Amygdala (tissue), 56 donors: ENCODE measurements around the gene COPS4.
"Not testable (repeated sequence)": the region's sequence is repeated elsewhere in the genome, so short reads cannot be mapped to it uniquely, and the experiment has no call there.

Source experiments
- DNase-seq, 56 donors: peaks; one replicate each; lab custom pipeline; 2025; lab: John Stamatoyannopoulos, UW

Gene COPS4

DNA sequence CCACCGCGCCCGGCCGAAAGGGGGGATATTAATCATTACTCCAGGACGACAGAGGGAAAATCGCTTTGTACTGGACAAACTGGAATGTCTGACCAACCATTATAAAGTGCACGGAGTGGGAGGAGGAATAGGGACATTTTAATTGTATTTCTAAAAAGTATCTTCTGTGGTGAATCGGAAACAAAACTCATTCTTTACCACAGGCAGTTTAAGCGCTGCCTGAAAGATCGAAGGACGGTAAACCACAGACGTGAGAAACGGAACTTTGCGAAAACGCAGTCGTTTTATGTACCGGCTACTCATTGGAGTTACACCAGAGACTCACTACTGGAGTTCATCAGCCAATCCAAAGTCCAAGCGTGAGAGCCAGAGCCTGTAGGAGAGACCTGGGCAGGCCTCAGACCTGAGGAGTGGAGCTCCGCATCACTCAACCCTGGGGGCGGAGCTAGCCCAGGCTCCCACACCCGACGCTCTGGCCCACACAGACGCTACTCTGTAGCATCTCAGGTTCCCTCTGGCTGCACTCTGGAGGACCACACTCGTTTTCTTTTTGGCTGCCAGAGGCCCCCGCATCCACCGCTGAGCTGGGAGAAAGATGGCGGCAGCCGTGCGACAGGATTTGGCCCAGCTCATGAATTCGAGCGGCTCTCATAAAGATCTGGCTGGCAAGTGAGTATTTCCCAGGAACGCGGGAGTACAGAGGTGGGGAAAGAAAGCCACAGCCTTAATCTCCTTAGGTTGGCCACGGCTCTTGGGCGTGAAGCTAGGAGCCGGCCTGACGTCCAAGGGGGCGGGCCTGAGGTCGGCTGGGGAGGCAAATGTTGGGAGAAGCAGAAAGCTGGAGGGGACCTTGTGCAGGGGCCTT, at the start of gene COPS4:
COPS4 (plus strand) TSS at position 554 of the 865 bp plus-strand sequence; CDS start at position 596, 42 bp downstream.
- DNase-seq, result peak; percentile 42 to 100 (median 97)

DNA sequence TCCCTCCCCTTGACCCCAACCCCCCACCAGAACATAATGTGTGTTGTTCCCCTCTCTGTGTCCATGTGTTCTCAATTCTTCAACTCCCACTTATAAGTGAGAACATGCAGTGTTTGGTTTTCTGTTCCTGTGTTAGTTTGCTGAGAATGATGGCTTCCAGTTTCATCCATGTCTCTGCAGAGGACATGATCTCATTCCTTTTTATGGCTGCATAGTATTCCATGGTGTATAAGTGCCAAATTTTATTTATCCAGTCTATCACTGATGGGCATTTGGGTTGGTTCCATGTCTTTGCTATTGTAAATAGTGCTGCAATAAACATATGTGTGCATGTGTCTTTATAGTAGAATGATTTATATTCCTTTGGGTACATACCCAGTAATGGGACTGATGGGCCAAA, 47.5 kb upstream of the COPS4 start:
- not testable (repeated sequence) for DNase-seq

DNA sequence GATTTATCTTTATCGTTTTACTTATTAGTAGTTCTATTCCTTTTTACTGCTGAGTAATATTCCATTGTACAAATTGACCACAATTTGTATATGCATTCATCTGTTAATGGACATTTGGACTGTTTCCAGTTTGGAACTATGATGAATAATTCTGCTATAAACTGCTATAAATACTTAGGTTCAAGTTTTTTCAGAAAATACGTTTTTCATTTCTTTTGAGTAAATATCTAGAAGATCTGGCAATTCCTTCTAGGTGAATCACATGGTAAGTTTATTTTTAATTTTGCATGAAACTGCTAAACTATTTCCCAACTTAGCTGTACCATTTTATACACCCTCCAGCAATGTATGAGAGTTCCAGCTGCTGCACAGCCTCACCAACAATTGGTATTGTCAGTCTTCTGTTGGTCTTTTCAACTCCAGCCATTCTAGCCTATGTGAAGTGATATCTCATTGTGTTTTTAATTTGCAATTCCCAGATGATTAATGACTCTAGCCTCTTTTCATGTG, 46.6 kb upstream of the COPS4 start:
- no peak for DNase-seq

DNA sequence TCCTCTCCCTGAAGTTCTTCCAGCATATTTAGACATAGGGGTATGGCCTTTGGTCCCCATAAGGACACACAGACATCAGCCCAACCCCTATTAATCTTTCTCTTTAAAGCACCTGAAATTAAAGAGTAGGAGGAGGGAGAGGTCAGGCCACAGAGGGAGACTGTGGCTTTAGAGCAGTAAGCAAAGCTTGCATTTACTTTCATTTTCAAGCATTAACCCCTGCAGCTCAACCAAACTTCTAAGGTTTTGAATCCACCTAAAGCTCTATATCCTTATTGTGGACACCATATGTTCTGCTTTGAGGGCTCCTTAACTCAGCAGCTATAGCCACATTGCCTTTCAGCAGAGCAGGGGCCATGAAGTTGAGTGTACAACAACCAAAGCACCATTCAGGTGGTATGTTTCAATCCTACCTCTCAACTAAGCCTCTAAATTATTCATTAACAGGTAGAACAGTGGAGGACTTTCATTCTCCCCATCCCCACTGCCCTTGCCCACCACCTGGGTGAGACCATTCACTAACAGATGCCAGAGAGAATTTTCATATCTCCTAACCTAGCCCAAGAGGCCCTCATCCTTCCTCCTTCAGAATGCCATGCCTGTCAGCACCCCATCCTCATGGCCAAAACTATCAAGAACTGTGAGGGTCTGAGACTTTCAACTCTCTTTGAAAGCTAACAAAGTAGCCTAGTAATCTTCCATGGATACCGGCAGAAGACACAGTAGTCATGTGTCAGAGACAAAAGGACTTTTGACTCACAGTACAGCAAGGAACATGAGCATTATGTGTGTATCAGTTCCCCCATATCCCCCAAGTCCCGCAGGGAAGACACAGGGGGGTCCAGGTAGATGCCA, 45.2 kb upstream of the COPS4 start:
- no peak for DNase-seq

DNA sequence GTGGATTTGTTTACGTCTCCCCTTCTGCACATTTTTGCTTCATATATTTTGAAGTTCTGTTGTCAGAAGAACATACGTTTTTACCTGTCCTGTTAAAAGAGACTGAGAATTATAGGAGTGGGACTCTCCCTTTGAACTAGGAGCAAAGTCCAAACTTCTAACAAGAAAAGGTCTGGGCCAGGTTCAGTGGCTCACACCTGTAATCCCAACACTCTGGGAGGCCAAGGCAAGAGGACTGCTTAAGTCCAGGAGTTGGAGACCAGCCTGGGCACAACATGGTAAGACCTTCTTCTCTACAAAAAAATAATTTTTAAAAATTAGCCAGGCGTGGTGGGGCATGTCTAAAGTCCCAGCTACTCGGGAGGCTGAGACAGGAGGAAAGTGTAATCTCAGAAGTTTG, 40.1 kb upstream of the COPS4 start:
- no peak for DNase-seq

DNA sequence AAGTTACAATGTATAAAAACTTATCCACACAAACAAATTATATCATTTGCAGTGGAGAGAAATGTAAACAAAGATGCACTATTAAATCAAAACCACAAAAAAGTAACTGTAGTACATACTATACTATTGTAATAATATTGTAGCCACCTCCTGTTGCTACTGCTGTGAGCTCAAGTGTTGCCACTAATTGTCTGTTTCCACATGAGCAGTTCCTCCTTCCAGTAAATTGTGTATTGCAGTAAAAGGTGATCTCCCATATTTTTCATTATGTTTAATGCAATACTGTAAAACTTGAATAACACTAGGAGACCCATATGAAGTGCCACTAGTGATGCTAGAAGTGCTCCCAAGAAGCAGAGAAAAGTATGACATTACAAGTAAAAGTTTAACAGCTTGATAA, 36.1 kb upstream of the COPS4 start:
- no peak for DNase-seq

DNA sequence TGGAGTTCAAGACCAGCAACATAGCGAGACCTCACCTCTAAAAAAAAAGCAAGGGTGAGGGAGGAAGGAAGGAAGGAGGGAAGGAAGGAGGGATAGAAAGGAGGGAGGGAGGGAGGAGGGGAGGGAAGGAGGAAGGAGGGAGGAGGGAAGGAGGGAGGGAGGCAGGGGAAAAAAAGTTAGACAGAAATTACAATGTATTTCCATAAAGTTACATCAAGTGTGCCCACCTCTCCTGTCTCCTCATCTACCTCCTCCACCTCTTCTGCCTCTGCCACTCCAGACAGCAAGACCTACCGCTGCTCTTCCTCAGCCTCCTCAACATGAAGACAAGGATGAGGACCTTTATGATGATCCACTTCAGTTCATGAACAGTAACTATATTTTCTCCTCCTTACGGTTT, 32.7 kb upstream of the COPS4 start:
- DNase-seq, result no peak

DNA sequence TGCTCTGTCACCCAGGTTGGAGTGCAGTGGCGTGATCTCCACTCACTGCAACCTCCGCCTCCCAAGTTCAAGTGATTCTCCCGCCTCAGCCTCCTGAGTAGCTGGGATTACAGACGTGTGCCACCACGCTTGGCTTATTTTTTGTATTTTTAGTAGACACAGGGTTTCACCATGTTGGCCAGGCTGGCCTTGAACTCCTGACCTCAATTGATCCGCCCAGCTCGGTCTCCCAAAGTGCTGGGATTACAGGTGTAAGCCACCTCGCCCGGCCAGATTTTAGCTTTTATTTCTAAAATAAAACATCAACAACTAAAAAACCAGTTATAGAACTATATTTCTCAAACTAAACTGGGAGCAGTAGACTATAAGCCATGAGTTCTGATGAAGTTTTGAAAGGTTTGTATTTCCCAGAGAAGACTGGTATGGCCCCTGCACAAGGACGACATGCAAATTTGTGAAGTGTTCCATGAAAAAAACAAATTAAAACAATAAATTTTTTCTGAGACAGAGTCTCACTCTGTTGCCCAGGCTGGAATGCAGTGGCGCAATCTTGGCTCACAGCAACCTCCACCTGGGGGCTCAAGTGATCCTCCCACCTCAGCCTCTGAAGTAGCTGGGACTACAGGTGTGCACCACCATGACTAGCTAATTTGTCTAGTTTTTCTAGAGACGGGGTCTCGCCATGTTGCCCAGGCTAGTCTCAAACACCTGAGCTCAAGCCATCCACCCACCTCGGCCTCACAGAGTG, 31.8 kb upstream of the COPS4 start:
- DNase-seq, result not testable (repeated sequence)

DNA sequence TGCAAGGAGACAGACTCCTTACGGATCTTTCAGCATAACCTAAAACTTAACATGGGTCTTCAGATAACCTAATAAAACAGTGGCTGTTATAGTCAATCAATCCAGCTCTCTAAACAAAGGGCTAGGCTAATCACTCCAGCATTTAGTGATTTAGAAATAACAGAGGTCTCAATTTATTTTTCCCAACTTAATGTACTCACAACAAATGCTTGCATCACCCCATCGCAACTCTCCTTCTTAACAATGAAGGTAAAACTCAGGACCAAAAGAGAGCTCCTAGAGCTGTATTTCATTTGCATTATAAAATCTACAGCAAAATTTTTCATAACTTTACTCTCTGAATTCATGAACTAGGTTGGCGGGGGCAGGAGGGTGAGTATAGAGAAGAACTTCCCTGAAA, 25.5 kb upstream of the COPS4 start:
- no peak for DNase-seq

DNA sequence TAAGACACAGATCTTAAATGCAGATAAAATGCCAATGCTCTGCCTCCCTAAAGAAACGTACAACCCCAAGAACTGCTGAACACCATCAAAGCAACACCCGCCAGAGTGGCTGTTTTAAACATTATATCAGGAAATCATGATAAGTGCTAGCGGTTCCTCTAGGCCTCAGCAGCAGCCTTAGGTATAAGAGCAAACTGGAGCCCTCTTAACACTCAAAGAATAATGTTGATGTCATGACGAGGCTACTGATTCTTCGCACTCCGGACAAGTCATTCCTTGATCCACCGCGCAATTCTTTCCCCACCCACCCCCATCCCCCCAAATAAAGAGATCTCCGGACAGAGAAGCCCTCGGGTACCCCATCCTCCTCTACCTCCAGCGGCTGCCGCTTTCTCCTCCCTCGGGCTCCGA, 24.9 kb upstream of the COPS4 start:
- DNase-seq, result peak in 8 of 56 donors; percentile 16 to 61 (median 30)

DNA sequence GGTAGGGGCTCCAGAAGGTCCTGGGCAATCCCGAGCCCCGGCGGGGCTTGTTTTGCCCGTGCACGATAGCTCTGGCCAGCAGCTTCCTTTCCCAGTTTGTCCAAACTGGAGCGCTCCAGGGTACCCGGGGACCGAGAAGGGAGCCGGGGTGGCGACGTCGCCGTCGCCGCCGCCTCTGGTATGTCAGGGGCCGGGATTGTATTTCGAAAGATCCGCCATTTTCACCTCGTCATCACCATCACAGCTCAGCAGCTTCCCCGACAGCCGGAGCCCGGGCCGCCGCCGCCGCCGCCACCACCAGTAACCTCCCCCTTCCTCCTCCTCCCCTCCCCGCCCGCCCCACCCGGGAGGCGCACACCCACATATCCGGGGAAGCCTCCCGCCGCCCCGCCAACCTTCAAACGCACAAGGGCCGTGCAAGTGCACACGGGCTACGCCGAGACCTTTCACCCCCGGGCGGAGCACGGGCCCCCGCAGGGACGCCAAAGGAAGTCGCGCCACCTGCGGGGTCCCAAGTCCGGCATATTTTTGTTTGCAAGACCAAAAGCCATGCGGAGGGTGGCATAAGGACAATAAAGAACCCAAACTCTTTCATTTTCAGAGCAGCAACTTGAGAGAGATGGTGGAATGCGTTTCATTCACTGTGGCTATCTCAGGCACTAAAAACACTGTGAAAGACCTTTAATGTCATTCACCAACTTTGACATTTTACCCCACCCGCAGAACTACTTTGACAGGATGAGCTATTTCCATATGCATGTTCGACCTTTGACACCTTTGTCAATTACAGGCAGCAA, 24.3 kb upstream of the COPS4 start, which contains the start of gene LIN54:
LIN54 (minus strand) TSS at position 302 of the 797 bp plus-strand sequence. CDS start 25,979 bp downstream, outside the sequence.
- peak in 54 of 56 donors; percentile 15 to 79 (median 56) for DNase-seq

DNA sequence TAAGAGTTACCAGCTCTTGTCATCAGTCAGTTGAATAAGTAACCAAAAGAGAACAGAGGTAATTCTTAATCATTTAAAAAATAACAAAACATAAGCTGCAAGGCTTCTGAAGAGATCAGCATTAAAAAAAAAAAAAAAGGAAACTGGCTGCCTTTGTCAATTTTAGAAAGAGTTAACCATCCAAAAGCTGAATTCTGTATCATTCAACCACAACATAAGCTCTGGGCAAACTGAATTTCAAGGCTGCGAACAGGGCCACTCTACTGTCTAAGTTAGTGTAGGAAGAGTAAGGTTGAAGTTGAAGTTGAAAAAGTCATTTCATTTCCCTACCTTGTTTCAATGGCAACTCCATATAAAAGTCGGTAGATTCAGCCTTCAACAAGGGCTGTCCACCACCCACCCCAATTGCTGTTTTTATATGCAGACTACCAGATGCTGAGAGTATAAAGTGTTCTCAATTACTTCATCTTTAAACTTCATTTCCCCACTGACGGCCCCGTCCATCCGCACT, 23.2 kb upstream of the COPS4 start:
- peak in 1 of 56 donors; percentile 49 for DNase-seq

DNA sequence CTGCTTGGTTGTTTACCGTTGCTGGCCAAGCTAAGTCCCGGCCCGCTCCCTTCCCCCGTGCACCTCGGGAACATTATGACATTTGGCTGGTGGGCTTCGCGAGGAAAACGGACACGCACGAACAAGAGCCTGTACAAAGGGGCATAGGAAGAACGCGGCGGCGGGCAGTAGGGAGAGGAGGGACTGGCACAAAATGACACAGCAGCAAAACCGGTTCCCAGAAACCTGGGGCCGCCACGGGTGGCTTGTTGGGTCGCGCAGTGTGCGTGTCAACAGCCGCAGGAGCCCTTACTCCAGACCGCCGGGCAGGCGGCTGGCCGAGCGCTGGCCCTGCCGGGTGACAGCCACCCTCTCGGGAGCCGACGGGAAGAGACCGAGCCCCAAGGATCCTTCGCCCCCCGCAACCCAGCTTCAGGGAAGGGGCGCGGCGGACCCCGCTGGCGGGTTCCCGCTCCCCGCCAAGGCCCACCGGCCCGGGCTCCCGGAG, 22.7 kb upstream of the COPS4 start:
- DNase-seq, result peak in 38 of 56 donors; percentile 5 to 74 (median 34)

DNA sequence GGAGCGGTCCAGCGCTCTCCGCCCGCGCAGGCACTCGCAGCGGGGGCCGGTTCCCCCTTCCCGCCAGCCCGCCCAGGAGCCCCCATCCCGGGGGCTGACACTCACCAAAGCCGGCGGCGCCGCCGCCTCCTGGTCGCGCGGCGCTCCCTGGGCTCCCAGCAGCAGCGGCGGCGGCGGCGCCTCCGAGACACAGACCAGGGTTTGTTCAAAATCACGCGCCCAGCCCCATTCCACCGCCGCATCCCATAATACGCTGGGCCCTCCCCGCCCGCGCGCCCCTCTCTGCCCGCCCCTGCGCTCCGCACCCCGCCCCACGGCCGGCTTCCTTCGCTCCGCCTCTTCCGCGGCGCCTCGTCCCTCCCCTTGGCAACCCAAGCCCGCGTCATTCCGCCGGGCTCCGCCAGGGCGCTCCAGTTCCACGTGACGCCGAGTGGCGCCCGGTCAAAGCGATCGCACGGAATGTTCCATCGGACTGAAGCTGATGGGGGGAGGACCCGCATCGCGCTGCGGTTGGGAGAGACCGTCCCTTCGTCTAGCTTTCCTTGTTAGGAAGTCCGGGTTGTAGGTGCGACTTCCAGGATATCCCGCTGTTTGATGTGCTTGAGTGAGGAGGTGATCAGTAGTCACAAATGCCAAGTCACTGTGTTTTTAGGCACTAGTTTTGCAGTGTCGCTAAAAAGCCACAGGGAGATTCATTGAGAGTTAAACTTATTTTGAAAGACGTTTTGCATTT, 22.1 kb upstream of the COPS4 start:
- peak; percentile 85 to 100 (median 97) for DNase-seq

DNA sequence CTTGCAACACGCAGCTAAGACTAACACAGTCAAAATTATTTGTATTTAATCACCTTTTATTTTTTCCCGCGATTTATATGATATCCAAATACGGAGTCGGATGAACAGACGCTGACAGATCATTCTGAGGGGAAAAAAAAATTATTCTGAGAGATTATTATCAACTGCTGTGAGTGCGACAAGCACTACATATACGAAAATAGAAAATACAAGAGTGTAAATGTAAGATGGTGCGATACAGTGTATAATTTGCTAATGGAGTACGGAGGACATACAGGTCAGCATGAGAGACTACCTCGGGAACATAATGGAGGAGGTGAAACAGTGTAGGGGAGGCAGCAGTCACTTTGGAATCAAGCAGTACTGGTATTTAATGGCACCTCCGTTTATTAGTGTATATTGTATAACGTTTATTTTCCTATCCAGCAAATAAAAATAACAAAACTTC, 21.5 kb upstream of the COPS4 start:
- DNase-seq, result no peak

DNA sequence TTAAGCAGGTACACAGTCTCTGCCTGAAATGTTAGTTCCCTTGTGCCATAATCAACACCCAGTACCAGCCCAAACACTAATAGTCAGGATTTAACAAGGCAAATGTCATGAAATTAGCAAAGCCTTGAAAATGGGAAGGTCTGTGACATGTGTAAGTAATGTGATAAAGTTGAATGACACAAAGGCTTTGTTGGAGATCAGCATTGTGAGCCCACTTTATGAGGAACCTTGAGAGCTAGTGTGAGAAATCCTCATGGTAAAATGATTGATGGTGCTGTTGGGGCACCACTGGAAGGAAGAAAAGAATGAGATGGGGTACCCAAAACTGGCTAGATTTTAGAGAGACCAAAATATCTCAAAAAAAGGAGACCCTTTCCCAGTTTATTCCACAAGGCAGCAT, 21.1 kb upstream of the COPS4 start:
- no peak for DNase-seq

DNA sequence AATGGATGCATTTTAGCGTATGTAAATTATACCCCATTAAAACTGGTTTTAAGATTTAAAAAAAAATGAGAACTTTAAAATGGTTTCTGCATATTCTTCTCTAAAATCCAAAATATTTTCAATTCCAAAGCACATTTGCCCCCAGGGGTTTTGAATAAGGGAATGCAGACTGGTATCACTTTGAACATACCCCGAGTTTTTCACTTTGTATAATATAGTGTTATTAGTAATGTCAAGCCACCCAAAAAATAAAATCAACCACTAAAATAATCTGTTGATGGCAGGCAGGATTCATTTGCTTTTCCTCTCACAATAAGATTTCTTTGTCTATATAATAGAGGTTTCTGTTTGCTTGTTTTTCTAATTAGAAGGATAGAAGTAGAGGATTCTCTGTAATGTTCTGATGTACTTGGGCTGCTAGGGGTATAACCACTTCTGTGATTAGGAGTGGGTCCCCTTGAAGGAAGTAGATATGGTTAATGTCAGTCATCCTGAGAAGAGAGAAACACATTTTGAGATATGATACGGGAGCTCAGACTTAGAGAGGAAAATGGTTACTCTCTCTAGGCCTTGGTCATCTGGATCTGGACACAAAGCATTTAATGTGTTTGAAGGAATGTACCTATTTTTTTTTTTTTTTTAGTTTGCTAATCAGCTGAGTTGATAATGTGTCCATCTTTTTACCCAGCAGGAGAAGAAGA, 15.0 kb upstream of the COPS4 start:
- DNase-seq, result no peak
